H1 (cell line): ENCODE measurements around the gene PI4KA. TPM values are rescaled to one million over a fixed set of nuclear protein-coding genes. Genes with fewer than 3 reads are reported as not detected.
"Not testable (repeated sequence)": the region's sequence is repeated elsewhere in the genome, so short reads cannot be mapped to it uniquely, and the experiment has no call there.

Experiments
- CTCF ChIA-PET: fragments of 300-600 bp; sonication (Branson Sonifier 250); formaldehyde crosslinking; loops from one replicate; lab custom pipeline; 2021; ENCODE audit not compliant: partially characterized antibody; lab: Charles Lee
- POLR2A ChIA-PET: fragments of 300-600 bp; sonication (Branson Sonifier 250); formaldehyde crosslinking; loops from one replicate; lab custom pipeline; 2021; ENCODE audit warnings: inconsistent platforms; ENCODE audit not compliant: partially characterized antibody; lab: Charles Lee
- DNase-seq, 2 experiments: peaks; one replicate each; pipeline versions ENCODE4 v3.0.0 to v3.0.0-alpha.2; 2010 to 2022; ENCODE audit warnings: low spot score in 2 of 2, low read depth in 1 of 2, mixed read lengths in 1 of 2
- FAIRE-seq: peaks from 2 replicates; lab custom pipeline; 2011; peaks lifted over from hg19 to GRCh38; lab: Jason Lieb, UNC
- H2AFZ ChIP-seq: 2 replicates; pipeline ENCODE4 v1.8.1; 2012; ENCODE audit warnings: low read length, inconsistent platforms
- H2AK5ac ChIP-seq: 2 replicates; pipeline ENCODE4 v1.6.1; 2013; ENCODE audit warnings: low read depth, low read length
- H2BK120ac ChIP-seq: replicated peaks from 2 replicates; pipeline ENCODE3; 2013; ENCODE audit warnings: low read depth, low read length, inconsistent platforms
- H2BK12ac ChIP-seq: 2 replicates; pipeline ENCODE4 v1.6.1; 2013; ENCODE audit warnings: low read depth, low read length
- H2BK15ac ChIP-seq: 2 replicates; pipeline ENCODE4 v1.6.1; 2013; ENCODE audit warnings: low read length
- H2BK20ac ChIP-seq: 2 replicates; pipeline ENCODE4 v1.6.1; 2013; ENCODE audit warnings: low read length
- H2BK5ac ChIP-seq: 2 replicates; pipeline ENCODE4 v1.6.1; 2013; ENCODE audit warnings: low read depth, low read length
- H3K14ac ChIP-seq: 2 replicates; pipeline ENCODE4 v1.6.1; 2013; ENCODE audit warnings: inconsistent platforms; ENCODE audit not compliant: insufficient read length
- H3K18ac ChIP-seq: 2 replicates; pipeline ENCODE4 v1.6.1; 2013; ENCODE audit warnings: low read length; ENCODE audit errors: extremely low read depth
- H3K23ac ChIP-seq: 2 replicates; pipeline ENCODE4 v1.6.1; 2013; ENCODE audit warnings: inconsistent platforms; ENCODE audit not compliant: insufficient read length
- H3K23me2 ChIP-seq: 2 replicates; pipeline ENCODE4 v1.6.1; 2013; ENCODE audit warnings: low read depth, low read length
- H3K27ac ChIP-seq: 2 replicates; pipeline ENCODE4 v1.6.1; 2011; ENCODE audit warnings: low read depth, low read length, inconsistent platforms
- H3K27me3 ChIP-seq, 4 experiments: replicated peaks in 1 of 4; 1 replicate in 1 of 4; 2 replicates in 3 of 4; pipeline versions ENCODE4 v1.6.1 to v1.8.1; 2011 to 2013; ENCODE audit warnings: low read length in 3 of 4, mild to moderate bottlenecking in 3 of 4, inconsistent platforms in 2 of 4, mixed read lengths in 2 of 4, moderate library complexity in 1 of 4; ENCODE audit not compliant: control insufficient read depth in 3 of 4, insufficient read depth in 3 of 4; ENCODE audit errors: extremely low read depth in 1 of 4
- H3K36me3 ChIP-seq, 4 experiments: 2 replicates each; pipeline versions ENCODE4 v1.6.1 to v1.8.1; 2011 to 2013; ENCODE audit warnings: mild to moderate bottlenecking in 4 of 4, low read length in 3 of 4, moderate library complexity in 2 of 4, control low read depth in 1 of 4, inconsistent platforms in 1 of 4; ENCODE audit not compliant: insufficient read depth in 4 of 4, control insufficient read depth in 2 of 4
- H3K4ac ChIP-seq: replicated peaks from 2 replicates; pipeline ENCODE3; 2013; ENCODE audit warnings: low read length, low read depth, mixed read lengths, inconsistent platforms; ENCODE audit not compliant: insufficient read length
- H3K4me1 ChIP-seq, 4 experiments: replicated peaks in 1 of 4; 1 replicate in 1 of 4; 2 replicates in 3 of 4; pipeline versions ENCODE4 v1.6.1 to v1.8.1; 2011 to 2013; ENCODE audit warnings: low read length in 3 of 4, inconsistent platforms in 2 of 4, mixed read lengths in 1 of 4; ENCODE audit not compliant: insufficient read depth in 4 of 4, control insufficient read depth in 3 of 4
- H3K4me2 ChIP-seq, 2 experiments: 2 replicates each; pipeline versions ENCODE4 v1.6.1 to v1.8.1; 2011 to 2013; ENCODE audit warnings: low read depth in 2 of 2, low read length in 2 of 2, control low read depth in 1 of 2, inconsistent platforms in 1 of 2, mild to moderate bottlenecking in 1 of 2; ENCODE audit not compliant: insufficient read depth in 1 of 2
- H3K4me3 ChIP-seq, 4 experiments: fragments of 200-600, 300-600 bp in 1 of 4; sonication (generic), shearing (Covaris generic), sonication (Bioruptor Twin) in 1 of 4; 2 replicates each; pipeline versions ENCODE4 v1.5.1 to v1.8.1; 2011 to 2016; ENCODE audit warnings: low read length in 4 of 4, low read depth in 3 of 4, control low read depth in 2 of 4, inconsistent platforms in 2 of 4, mild to moderate bottlenecking in 2 of 4, mixed read lengths in 1 of 4, moderate library complexity in 1 of 4; ENCODE audit not compliant: insufficient read depth in 2 of 4; ENCODE audit errors: extremely low read depth in 1 of 4
- H3K56ac ChIP-seq: replicated peaks from 2 replicates; pipeline ENCODE3; 2013; ENCODE audit warnings: low read depth, mild to moderate bottlenecking, mixed read lengths, low read length, inconsistent platforms; ENCODE audit not compliant: insufficient read length
- H3K79me1 ChIP-seq: 2 replicates; pipeline ENCODE4 v1.6.1; 2013; ENCODE audit warnings: low read depth, low read length, control low read depth
- H3K79me2 ChIP-seq, 2 experiments: 2 replicates each; pipeline versions ENCODE4 v1.6.1 to v1.8.1; 2012 to 2013; ENCODE audit warnings: low read length in 2 of 2, mild to moderate bottlenecking in 2 of 2, inconsistent platforms in 1 of 2; ENCODE audit not compliant: insufficient read depth in 2 of 2, control insufficient read depth in 1 of 2
- H3K9ac ChIP-seq, 4 experiments: replicated peaks in 1 of 4; 1 replicate in 1 of 4; 2 replicates in 3 of 4; pipeline versions ENCODE4 v1.6.1 to v1.8.1; 2011 to 2013; ENCODE audit warnings: low read depth in 3 of 4, low read length in 3 of 4, control low read depth in 2 of 4, mild to moderate bottlenecking in 2 of 4, moderate library complexity in 2 of 4, inconsistent platforms in 1 of 4; ENCODE audit errors: extremely low read depth in 1 of 4
- H3K9me3 ChIP-seq, 2 experiments: 2 replicates each; pipeline versions ENCODE4 v1.6.1 to v1.8.1; 2012 to 2013; ENCODE audit warnings: mild to moderate bottlenecking in 2 of 2, moderate library complexity in 2 of 2, control low read depth in 1 of 2, inconsistent platforms in 1 of 2, low read depth in 1 of 2, low read length in 1 of 2, mixed read lengths in 1 of 2; ENCODE audit not compliant: insufficient read depth in 2 of 2
- H4K20me1 ChIP-seq, 2 experiments: replicated peaks in 1 of 2; 2 replicates each; pipeline versions ENCODE3 to v1.8.1; 2011 to 2013; ENCODE audit warnings: inconsistent platforms in 2 of 2, low read length in 2 of 2, mild to moderate bottlenecking in 1 of 2; ENCODE audit not compliant: insufficient read depth in 2 of 2, control insufficient read depth in 1 of 2
- H4K5ac ChIP-seq: 2 replicates; pipeline ENCODE4 v1.6.1; 2013; ENCODE audit warnings: low read length, low read depth, mixed read lengths, inconsistent platforms; ENCODE audit not compliant: insufficient read length
- H4K8ac ChIP-seq: 2 replicates; pipeline ENCODE4 v1.8.0; 2013; ENCODE audit warnings: mild to moderate bottlenecking, moderate library complexity, low read length, inconsistent platforms; ENCODE audit not compliant: insufficient read depth; ENCODE audit errors: extremely low read depth
- H4K91ac ChIP-seq: replicated peaks from 2 replicates; pipeline ENCODE3; 2013; ENCODE audit warnings: low read length, mixed read lengths, inconsistent platforms; ENCODE audit not compliant: insufficient read length
- WGBS, 2 experiments: shearing (Covaris generic) in 1 of 2; methylation state at CpG; one replicate each; pipeline versions ENCODE4 v1.1.6 to v1.1.7; 2013 to 2015; ENCODE audit warnings: low lambda C conversion rate in 2 of 2, mixed read lengths in 2 of 2, inconsistent platforms in 1 of 2, low coverage in 1 of 2, missing lambda C conversion rate in 1 of 2; ENCODE audit not compliant: insufficient replicate concordance in 2 of 2, insufficient coverage in 1 of 2, insufficient read length in 1 of 2; ENCODE audit errors: extremely low coverage in 1 of 2, missing lambda C conversion rate in 1 of 2; 5-methylcytosine and 5-hydroxymethylcytosine counted together
- polyA plus RNA-seq, 7 experiments: library from polyadenylated mRNA; depleted of rRNA in 3 of 7; stranded (reverse) in 5 of 7; unstranded in 2 of 7; fragments of >200 nt in 5 of 7; fragments of 200-250 nt in 2 of 7; gene quantifications; 1 replicate in 5 of 7; 2 replicates in 1 of 7; 4 replicates in 1 of 7; pipeline versions ENCODE4 v1.2.1 to v1.2.3, GENCODE V29; 2011 to 2013; ENCODE audit warnings: missing spikeins in 2 of 7, mixed read lengths in 2 of 7
- total RNA-seq: library from RNA; stranded (reverse); fragmentation: NEBNext Ultra II Directional; extraction: Animal tissue kit (Norgen Biotek cat#: 25700); gene quantifications from 2 replicates; pipeline ENCODE4 v1.2.1, GENCODE V29; 2021

Gene PI4KA
- total and polyA plus RNA-seq, 2 of the 8 experiments (the other 6 are each of a cell fraction or from before 2014, with no cell fraction given), result 22.5 to 37.7 TPM

- FAIRE-seq, result not testable (repeated sequence)
These were observed 141.3 kb downstream of the PI4KA start for GRCh38 chr22:20717213-20717866.

GRCh38 chr22:20713116-20713515 is 145.5 kb downstream of the PI4KA start:
- H3K23ac ChIP-seq, H3K36me3 ChIP-seq, H2BK120ac ChIP-seq, H3K23me2 ChIP-seq, H3K9me3 ChIP-seq, H3K9ac ChIP-seq, DNase-seq, H3K4me2 ChIP-seq, H2AFZ ChIP-seq, POLR2A ChIA-PET, CTCF ChIA-PET, H4K8ac ChIP-seq, H3K18ac ChIP-seq, H4K20me1 ChIP-seq, H2BK12ac ChIP-seq, H3K56ac ChIP-seq, H3K27ac ChIP-seq, H4K91ac ChIP-seq, H3K79me1 ChIP-seq, H2BK15ac ChIP-seq, H3K27me3 ChIP-seq, H2AK5ac ChIP-seq, FAIRE-seq, H3K4me1 ChIP-seq, H3K14ac ChIP-seq, H2BK5ac ChIP-seq, H4K5ac ChIP-seq, H3K4me3 ChIP-seq, H2BK20ac ChIP-seq, H3K4ac ChIP-seq, H3K79me2 ChIP-seq: not testable (repeated sequence)
- 92% methylated on average over 12 of the region's 13 CpGs; no CpG with 5 or more reads in 1 of the 2 experiments for WGBS, 2 experiments

More at GRCh38 chr22:20717213-20717866, 141.3 kb downstream of the PI4KA start:
- H3K9me3 ChIP-seq, H3K27ac ChIP-seq, H3K4me3 ChIP-seq, H4K20me1 ChIP-seq, DNase-seq, H3K14ac ChIP-seq, H3K36me3 ChIP-seq, H3K4me2 ChIP-seq, H2AFZ ChIP-seq, H3K18ac ChIP-seq, H4K91ac ChIP-seq, H3K4ac ChIP-seq, H4K8ac ChIP-seq, H3K23me2 ChIP-seq, H3K27me3 ChIP-seq, H3K23ac ChIP-seq, H2AK5ac ChIP-seq, H2BK12ac ChIP-seq, H2BK20ac ChIP-seq, H3K79me1 ChIP-seq, H2BK5ac ChIP-seq, H4K5ac ChIP-seq, H3K9ac ChIP-seq, H3K79me2 ChIP-seq, H3K4me1 ChIP-seq, POLR2A ChIA-PET, H2BK120ac ChIP-seq, H2BK15ac ChIP-seq, H3K56ac ChIP-seq: not testable (repeated sequence)
- WGBS, 2 experiments, result 88% methylated on average over 6 of the region's 17 CpGs; no CpG with 5 or more reads in 1 of the 2 experiments
- CTCF ChIA-PET, result interaction anchor here (0.6 kb wide), 1 partner anchor 23 kb away, joined by 5 read pairs; no protein-coding TSS in a partner anchor
